GM12801 (cell line): ENCODE results near the gene ZKSCAN5.

ENCODE experiments used
- TF ChIP-seq, protein P1 (sequence below): IDR thresholded peaks from one replicate; pipeline ENCODE4 v1.5.1; 2011; ENCODE audit warnings: control low read depth; ENCODE audit not compliant: insufficient read length; ENCODE audit errors: extremely low read depth

ZKSCAN5 gene

DNA sequence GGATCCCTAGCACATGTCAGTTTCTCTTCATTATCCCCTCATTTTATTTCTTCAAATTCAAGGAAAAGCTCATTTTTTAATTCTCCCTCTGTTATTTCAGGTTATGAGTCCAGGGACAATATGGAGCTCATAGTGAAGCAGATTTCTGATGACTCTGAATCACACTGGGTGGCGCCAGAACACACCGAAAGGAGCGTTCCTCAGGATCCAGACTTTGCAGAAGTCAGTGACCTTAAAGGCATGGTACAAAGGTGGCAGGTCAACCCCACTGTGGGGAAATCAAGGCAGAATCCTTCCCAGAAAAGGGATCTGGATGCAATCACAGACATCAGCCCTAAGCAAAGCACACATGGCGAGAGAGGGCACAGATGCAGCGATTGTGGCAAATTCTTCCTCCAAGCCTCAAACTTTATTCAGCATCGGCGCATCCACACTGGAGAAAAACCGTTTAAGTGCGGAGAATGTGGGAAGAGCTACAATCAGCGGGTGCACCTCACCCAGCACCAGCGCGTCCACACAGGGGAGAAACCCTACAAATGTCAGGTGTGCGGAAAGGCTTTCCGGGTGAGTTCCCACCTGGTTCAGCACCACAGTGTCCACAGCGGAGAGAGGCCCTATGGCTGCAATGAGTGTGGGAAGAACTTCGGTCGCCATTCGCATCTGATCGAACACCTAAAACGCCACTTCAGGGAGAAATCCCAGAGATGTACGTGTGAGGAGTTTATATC is 21.4 kb downstream of the ZKSCAN5 start:
- TF ChIP-seq, protein P1, sequence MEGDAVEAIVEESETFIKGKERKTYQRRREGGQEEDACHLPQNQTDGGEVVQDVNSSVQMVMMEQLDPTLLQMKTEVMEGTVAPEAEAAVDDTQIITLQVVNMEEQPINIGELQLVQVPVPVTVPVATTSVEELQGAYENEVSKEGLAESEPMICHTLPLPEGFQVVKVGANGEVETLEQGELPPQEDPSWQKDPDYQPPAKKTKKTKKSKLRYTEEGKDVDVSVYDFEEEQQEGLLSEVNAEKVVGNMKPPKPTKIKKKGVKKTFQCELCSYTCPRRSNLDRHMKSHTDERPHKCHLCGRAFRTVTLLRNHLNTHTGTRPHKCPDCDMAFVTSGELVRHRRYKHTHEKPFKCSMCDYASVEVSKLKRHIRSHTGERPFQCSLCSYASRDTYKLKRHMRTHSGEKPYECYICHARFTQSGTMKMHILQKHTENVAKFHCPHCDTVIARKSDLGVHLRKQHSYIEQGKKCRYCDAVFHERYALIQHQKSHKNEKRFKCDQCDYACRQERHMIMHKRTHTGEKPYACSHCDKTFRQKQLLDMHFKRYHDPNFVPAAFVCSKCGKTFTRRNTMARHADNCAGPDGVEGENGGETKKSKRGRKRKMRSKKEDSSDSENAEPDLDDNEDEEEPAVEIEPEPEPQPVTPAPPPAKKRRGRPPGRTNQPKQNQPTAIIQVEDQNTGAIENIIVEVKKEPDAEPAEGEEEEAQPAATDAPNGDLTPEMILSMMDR = no peak

DNA sequence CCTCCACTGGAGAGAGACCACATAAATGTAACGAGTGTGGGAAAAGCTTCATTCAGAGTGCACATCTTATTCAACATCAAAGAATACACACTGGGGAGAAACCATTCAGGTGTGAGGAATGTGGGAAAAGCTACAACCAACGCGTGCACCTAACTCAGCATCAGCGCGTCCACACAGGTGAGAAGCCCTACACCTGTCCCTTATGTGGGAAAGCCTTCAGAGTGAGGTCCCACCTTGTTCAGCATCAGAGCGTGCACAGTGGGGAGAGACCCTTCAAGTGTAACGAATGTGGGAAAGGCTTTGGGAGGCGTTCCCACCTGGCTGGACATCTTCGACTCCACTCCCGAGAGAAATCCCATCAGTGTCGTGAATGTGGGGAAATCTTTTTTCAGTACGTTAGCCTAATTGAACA is 26.9 kb downstream of the ZKSCAN5 start:
- TF ChIP-seq, protein P1 = no peak

DNA sequence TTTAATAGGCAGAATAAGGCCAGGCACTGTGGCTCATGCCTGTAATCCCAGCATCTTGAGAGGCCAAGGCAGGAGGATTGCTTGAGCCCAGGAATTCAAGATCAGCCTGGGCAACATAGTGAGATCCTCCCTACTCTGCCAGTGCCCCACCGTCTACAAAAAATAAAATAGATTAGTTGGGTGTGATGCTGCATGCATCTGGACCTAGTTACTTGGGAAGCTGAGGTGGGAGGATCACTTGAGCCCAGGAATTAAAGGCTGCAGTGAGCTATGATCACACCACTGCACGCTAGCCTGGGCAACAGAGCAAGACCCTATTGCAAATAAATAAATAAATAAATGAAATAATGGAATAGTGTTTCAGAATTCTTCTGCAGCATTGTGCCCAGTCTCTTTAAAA is 31.2 kb downstream of the ZKSCAN5 start:
- TF ChIP-seq, protein P1 = no peak

DNA sequence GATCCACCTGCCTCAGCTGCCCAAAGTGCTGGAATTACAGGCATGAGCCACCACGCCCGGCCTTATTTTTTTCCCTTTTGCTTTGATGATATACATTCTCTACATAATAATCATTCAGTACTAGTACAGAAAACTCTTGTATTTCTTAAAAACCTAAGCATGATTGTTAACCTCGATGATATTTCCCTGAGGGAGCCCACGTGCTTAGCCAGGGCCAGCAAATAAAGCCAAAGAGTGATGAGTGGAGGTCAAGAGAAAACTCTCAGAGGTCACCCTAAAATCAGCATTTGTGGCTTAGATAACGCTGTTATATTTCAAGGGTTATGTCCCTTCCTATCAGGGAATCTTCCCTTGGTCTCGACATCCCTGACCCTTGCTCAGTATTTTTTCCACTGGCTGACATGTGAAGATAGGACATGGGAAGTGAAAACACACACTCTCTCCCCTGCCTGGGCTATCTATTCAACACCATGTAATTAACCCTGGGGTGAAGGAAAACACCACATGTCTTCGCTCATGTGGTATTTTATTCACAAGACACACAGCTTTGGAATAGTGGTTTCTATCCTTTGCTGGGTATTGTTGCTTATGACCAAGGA is 34.9 kb downstream of the ZKSCAN5 start:
- TF ChIP-seq, protein P1 = no peak

DNA sequence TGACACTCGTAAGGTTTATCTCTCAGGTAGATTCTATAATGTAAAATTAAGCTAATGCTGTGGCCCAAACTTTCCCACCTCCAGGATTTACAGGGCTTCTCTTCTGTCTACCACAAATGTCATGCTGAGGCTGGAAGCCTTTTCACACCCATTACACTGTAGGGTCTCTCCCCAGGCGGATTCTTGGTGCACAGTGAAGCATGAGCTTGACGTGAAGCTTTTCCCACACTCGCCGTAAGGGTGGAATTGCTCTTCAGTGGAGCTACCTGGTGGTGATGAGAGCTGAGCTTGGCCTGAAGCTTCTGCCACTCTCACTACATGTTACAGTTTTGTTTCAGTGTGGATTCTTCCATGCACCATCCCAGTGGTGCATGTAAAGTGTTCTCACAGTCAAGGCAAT is 36.1 kb downstream of the ZKSCAN5 start:
- TF ChIP-seq, protein P1 = no peak

DNA sequence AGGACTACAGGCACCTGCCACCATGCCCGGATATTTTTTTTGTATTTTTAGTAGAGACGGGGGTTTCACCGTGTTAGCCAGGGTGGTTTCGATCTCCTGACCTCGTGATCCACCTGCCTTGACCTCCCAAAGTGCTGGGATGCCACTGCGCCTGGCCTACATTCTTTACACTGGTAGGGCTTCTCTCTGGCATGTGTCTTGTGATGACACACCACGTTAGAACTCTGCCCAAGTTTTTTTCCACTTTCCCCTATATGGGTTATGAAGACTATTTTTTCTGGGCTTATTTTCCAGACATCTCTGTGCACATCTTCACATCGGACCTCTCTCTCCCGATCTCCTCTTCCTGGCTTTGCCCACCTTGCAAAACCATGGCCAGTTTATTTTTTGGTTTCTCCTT is 36.8 kb downstream of the ZKSCAN5 start:
- TF ChIP-seq, protein P1 = no peak

DNA sequence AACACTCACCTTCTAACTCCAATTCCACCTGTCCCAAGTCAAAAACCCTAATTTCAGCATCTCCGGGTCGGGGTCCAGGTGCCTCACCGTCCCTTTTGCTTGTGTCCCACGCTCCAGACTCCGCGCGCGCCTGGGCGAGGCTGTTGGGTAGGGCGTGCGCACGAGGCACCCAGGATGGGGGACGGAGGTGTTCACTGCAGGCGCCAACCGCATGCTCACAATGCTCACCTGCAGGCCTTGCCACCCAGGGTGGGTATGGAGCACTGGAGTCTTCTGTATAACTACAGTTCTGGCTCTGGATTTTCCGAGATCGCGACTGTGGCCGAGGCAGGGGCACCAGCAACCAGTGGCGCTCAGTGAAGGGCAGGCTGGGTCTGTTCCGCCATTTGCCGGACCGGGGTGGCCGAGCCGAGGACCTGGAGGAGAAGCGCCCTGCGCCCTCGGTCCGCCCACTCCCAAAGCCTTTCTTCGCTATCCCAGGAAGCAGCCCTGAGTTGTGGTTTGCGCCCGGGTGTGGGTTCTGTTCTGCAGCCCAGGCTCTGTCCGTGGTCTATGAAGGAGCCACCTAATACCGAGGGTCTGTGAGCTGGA is 38.7 kb downstream of the ZKSCAN5 start:
- TF ChIP-seq, protein P1 = no peak
